Endothelial cell of umbilical vein (primary cell): Measurements from ENCODE around the gene HAUS7. TPM values are rescaled to one million over a fixed set of nuclear protein-coding genes. Genes with fewer than 3 reads are reported as not detected.

Experiments
- BruUV-seq: library from RNA; stranded (reverse); fragments of 400-500 nt; replicated peaks from 2 replicates; lab custom pipeline; 2021; lab: Mats Ljungman, UMichigan
- CTCF ChIA-PET: fragments of 300-600, 350-600 bp; sonication (Branson Sonifier 250); formaldehyde crosslinking; loops from one replicate; lab custom pipeline; 2021; ENCODE audit warnings: antibody characterized with exemption, inconsistent platforms; lab: Charles Lee
- POLR2A ChIA-PET: fragments of 300-600, 350-600 bp; sonication (Branson Sonifier 250); formaldehyde crosslinking; loops from one replicate; lab custom pipeline; 2021; ENCODE audit warnings: antibody characterized with exemption, inconsistent platforms; lab: Charles Lee
- DNase-seq: peaks from one replicate; pipeline ENCODE4 v3.0.0-alpha.2; 2011; ENCODE audit warnings: low read depth, low spot score
- FAIRE-seq: peaks from 2 replicates; lab custom pipeline; 2011; peaks lifted over from hg19 to GRCh38; lab: Jason Lieb, UNC
- H2AFZ ChIP-seq: 2 replicates; pipeline ENCODE4 v1.6.0; 2012; ENCODE audit warnings: low read depth, low read length, control low read depth, inconsistent platforms
- H3K27ac ChIP-seq: 2 replicates; pipeline ENCODE4 v1.5.1; 2011; ENCODE audit warnings: low read depth, mild to moderate bottlenecking, control low read depth, low read length, moderate library complexity; ENCODE audit not compliant: insufficient read depth
- H3K27me3 ChIP-seq, 2 experiments: 2 replicates each; pipeline versions ENCODE4 v1.6.0 to v1.6.1; 2011; ENCODE audit warnings: low read length in 2 of 2, mixed read lengths in 1 of 2; ENCODE audit not compliant: control insufficient read depth in 2 of 2, insufficient read depth in 2 of 2
- H3K36me3 ChIP-seq, 2 experiments: 2 replicates in 1 of 2; 3 replicates in 1 of 2; pipeline ENCODE4 v1.5.1; 2011; ENCODE audit warnings: low read length in 2 of 2, mild to moderate bottlenecking in 1 of 2, moderate library complexity in 1 of 2; ENCODE audit not compliant: control insufficient read depth in 2 of 2, insufficient read depth in 2 of 2; ENCODE audit errors: extremely low read depth in 1 of 2
- H3K4me1 ChIP-seq: 3 replicates; pipeline ENCODE4 v1.5.1; 2011; ENCODE audit warnings: mild to moderate bottlenecking, low read length; ENCODE audit not compliant: control insufficient read depth, insufficient read depth; ENCODE audit errors: extremely low read depth
- H3K4me2 ChIP-seq: 2 replicates; pipeline ENCODE4 v1.6.1; 2011; ENCODE audit warnings: low read length, control low read depth, mixed read lengths; ENCODE audit not compliant: insufficient read depth
- H3K4me3 ChIP-seq, 3 experiments: fragments of 200-600 bp in 1 of 3; sonication (generic), shearing (Covaris generic) in 1 of 3; replicated peaks in 1 of 3; 2 replicates each; pipeline ENCODE4 v1.5.1; 2011 to 2016; ENCODE audit warnings: control low read depth in 3 of 3, low read length in 3 of 3, mild to moderate bottlenecking in 2 of 3, inconsistent platforms in 1 of 3, low read depth in 1 of 3, moderate library complexity in 1 of 3; ENCODE audit not compliant: insufficient read depth in 1 of 3
- H3K79me2 ChIP-seq: 2 replicates; pipeline ENCODE4 v1.6.0; 2012; ENCODE audit warnings: low read length, inconsistent platforms; ENCODE audit not compliant: control insufficient read depth, insufficient read depth
- H3K9ac ChIP-seq: replicated peaks from 2 replicates; pipeline ENCODE3; 2011; ENCODE audit warnings: low read length, control low read depth; ENCODE audit not compliant: insufficient read depth; ENCODE audit errors: extremely low read depth
- H3K9me1 ChIP-seq: replicated peaks from 3 replicates; pipeline ENCODE4 v1.6.0; 2011; ENCODE audit warnings: mild to moderate bottlenecking, low read length; ENCODE audit not compliant: control insufficient read depth, insufficient read depth; ENCODE audit errors: extremely low read depth
- H3K9me3 ChIP-seq: replicated peaks from 2 replicates; pipeline ENCODE4 v1.5.1; 2012; ENCODE audit warnings: low read length, inconsistent platforms; ENCODE audit not compliant: control insufficient read depth, insufficient read depth
- H4K20me1 ChIP-seq: replicated peaks from 2 replicates; pipeline ENCODE3; 2011; ENCODE audit warnings: mild to moderate bottlenecking, low read length; ENCODE audit not compliant: control insufficient read depth, insufficient read depth; ENCODE audit errors: extremely low read depth
- EZH2 ChIP-seq: IDR thresholded peaks from 2 replicates; pipeline ENCODE4 v1.6.1; 2012; ENCODE audit warnings: borderline replicate concordance, low read depth, mild to moderate bottlenecking, moderate library complexity, low read length, inconsistent platforms; ENCODE audit not compliant: severe bottlenecking
- FOS ChIP-seq: IDR thresholded peaks from 2 replicates; pipeline ENCODE4 v1.6.1; 2011; ENCODE audit warnings: mild to moderate bottlenecking, low read length, moderate library complexity, borderline replicate concordance; ENCODE audit not compliant: insufficient read depth
- GATA2 ChIP-seq: IDR thresholded peaks from 2 replicates; pipeline ENCODE4 v1.7.0; 2011; ENCODE audit warnings: low read depth, mild to moderate bottlenecking, moderate library complexity, mixed read lengths, low read length; ENCODE audit not compliant: insufficient read length, insufficient read depth
- JUN ChIP-seq: IDR thresholded peaks from 2 replicates; pipeline ENCODE4 v1.6.1; 2011; ENCODE audit warnings: borderline replicate concordance, low read depth; ENCODE audit not compliant: insufficient read length, insufficient read depth
- MYC ChIP-seq: IDR thresholded peaks from one replicate; pipeline ENCODE4 v1.6.1; 2011; ENCODE audit warnings: mild to moderate bottlenecking, low read depth, low read length
- POLR2A ChIP-seq: IDR thresholded peaks from 2 replicates; pipeline ENCODE4 v1.6.1; 2012; ENCODE audit warnings: low read depth, mild to moderate bottlenecking, control low read depth, low read length
- POLR2AphosphoS5 ChIP-seq: IDR thresholded peaks from 2 replicates; pipeline ENCODE4 v1.6.1; 2012; ENCODE audit warnings: low read depth, mild to moderate bottlenecking, control low read depth, low read length, moderate library complexity; ENCODE audit not compliant: insufficient read depth
- dilution Hi-C: fragments of 300-500 bp; cut with MboI; formaldehyde crosslinking; loops from one replicate; pipeline ENCODE4 v1.15.0; 2019; ENCODE audit warnings: low sequenced_read_pairs; ENCODE audit not compliant: extremely low pct_ligation_motif_present
- intact Hi-C: fragments of 100-400 bp; cut with micrococcal nuclease; formaldehyde crosslinking; loops from one replicate; pipeline ENCODE4 v1.10.0; 2022
- polyA plus RNA-seq, 4 experiments: library from polyadenylated mRNA; depleted of rRNA in 3 of 4; stranded (reverse) in 3 of 4; unstranded in 1 of 4; fragments of >200 nt; gene quantifications; 2 replicates each; pipeline versions ENCODE4 v1.2.1 to v1.2.3, GENCODE V29; 2011 to 2012; ENCODE audit warnings: missing spikeins in 1 of 4
- total RNA-seq: library from RNA; stranded (reverse); gene quantifications from 2 replicates; pipeline ENCODE4 v1.2.3, GENCODE V29; 2021
- TF ChIP-seq, protein P1 (sequence below): IDR thresholded peaks from 2 replicates; pipeline ENCODE4 v1.6.1; 2011; ENCODE audit not compliant: insufficient read depth, insufficient read length
- TF ChIP-seq, protein P2 (sequence below), 2 donors: IDR thresholded peaks; 1 replicate in 1 of 2; 2 replicates in 1 of 2; pipeline ENCODE4 v1.5.1; 2011; ENCODE audit warnings: low read length in 2 of 2, mild to moderate bottlenecking in 2 of 2, moderate library complexity in 2 of 2, control low read depth in 1 of 2, inconsistent platforms in 1 of 2, low read depth in 1 of 2; ENCODE audit not compliant: insufficient read depth in 1 of 2; ENCODE audit errors: extremely low read depth in 1 of 2

Gene HAUS7
- total and polyA plus RNA-seq, 2 donors (not counting 3 experiments of a cell fraction or from before 2014, with no cell fraction given) = 31.0 to 46.4 TPM

DNA sequence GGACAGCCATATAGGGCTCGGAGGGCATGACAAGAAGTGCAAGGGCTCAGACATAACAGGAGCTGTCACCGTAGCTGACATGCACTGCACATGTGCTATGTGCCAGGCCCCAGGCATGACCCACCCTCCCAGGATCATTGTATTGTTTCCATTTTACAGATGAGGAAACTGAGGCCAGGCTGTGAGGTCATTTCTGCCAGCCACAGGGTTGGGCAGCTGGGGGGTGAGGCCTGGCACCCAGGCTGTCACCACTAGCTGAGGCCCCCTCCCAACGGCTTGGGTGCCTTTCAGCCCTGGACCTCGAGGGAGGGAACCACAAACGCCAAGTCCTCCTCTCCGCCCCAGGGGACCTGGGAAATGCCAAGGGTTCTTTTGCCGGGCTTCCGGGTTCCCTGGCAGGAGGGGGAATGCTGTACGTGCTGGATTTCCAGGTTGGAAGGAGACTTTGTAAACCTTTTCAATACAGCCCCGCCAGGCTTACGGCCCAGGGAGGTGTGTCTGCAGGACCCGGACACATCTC is 37.2 kb downstream of the HAUS7 start:
- Histone ChIP-seq H3K9me1 (no peaks in the 10 kb centered on the region), H3K4me1 (no peaks in the 10 kb centered on the region), H3K9me3 (no peaks in the 10 kb centered on the region), H3K4me3 (no peak overlapping the region), H2AFZ (no peak overlapping the region), H3K27ac (no peak overlapping the region), H3K27me3 (no peaks in the 10 kb centered on the region), H4K20me1 (no peaks in the 10 kb centered on the region), H3K4me2 (no peak overlapping the region), H3K9ac (no peak overlapping the region), H3K36me3 (no peaks in the 10 kb centered on the region), H3K79me2 (no peaks in the 10 kb centered on the region)
- dilution Hi-C loops = no loop called here
- CTCF ChIA-PET = no interaction called here
- TF ChIP-seq FOS (no peak), JUN (no peak), POLR2A (no peak), MYC (no peak), GATA2 (no peak), EZH2 (no peak), POLR2AphosphoS5 (no peak)
- TF ChIP-seq, protein P1, sequence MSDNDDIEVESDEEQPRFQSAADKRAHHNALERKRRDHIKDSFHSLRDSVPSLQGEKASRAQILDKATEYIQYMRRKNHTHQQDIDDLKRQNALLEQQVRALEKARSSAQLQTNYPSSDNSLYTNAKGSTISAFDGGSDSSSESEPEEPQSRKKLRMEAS = no peak
- TF ChIP-seq, protein P2, sequence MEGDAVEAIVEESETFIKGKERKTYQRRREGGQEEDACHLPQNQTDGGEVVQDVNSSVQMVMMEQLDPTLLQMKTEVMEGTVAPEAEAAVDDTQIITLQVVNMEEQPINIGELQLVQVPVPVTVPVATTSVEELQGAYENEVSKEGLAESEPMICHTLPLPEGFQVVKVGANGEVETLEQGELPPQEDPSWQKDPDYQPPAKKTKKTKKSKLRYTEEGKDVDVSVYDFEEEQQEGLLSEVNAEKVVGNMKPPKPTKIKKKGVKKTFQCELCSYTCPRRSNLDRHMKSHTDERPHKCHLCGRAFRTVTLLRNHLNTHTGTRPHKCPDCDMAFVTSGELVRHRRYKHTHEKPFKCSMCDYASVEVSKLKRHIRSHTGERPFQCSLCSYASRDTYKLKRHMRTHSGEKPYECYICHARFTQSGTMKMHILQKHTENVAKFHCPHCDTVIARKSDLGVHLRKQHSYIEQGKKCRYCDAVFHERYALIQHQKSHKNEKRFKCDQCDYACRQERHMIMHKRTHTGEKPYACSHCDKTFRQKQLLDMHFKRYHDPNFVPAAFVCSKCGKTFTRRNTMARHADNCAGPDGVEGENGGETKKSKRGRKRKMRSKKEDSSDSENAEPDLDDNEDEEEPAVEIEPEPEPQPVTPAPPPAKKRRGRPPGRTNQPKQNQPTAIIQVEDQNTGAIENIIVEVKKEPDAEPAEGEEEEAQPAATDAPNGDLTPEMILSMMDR (IDR thresholded peaks at IDR 0.05; ENCODE audit: extremely low read depth in 1 of 2, insufficient read depth in 1 of 2, low read depth in 1 of 2, low read length in 2 of 2) = no peak
- no TSS peak for BruUV-seq
- no peak for FAIRE-seq
- POLR2A ChIA-PET = no interaction called here
- intact Hi-C loops = loop anchor here (10.0 kb wide), 1 partner anchor 398 kb away; no protein-coding TSS in a partner anchor
- DNase-seq = no peak
